Caco-2 (cell line): Measurements from ENCODE around the gene BCAS3. TPM values are rescaled to one million over a fixed set of nuclear protein-coding genes. Genes with fewer than 3 reads are reported as not detected.

Experiments
- BruUV-seq: library from RNA; stranded (reverse); fragments of 400-500 nt; replicated peaks from 2 replicates; lab custom pipeline; 2021; lab: Mats Ljungman, UMichigan
- CTCF ChIA-PET: fragments of 300-600 bp; sonication (Branson Sonifier 250); formaldehyde crosslinking; loops from one replicate; lab custom pipeline; 2022; ENCODE audit warnings: antibody characterized with exemption; lab: Charles Lee
- POLR2A ChIA-PET: fragments of 300-600 bp; sonication (Branson Sonifier 250); formaldehyde crosslinking; loops from one replicate; lab custom pipeline; 2022; ENCODE audit warnings: antibody characterized with exemption; lab: Charles Lee
- DNase-seq, 2 experiments: peaks; one replicate each; pipeline versions ENCODE4 v3.0.0 to v3.0.0-alpha.2; 2020 to 2022
- H3K27me3 ChIP-seq: replicated peaks from 2 replicates; pipeline ENCODE4 v1.6.0; 2011; ENCODE audit warnings: low read length; ENCODE audit not compliant: control insufficient read depth, insufficient read depth
- H3K36me3 ChIP-seq: 2 replicates; pipeline ENCODE4 v1.5.1; 2011; ENCODE audit warnings: low read length; ENCODE audit not compliant: control insufficient read depth, insufficient read depth
- H3K4me1 ChIP-seq: fragments of 250-450 bp; sonication (Bioruptor Pico); 2 replicates; pipeline ENCODE4 v1.5.1; 2020; ENCODE audit warnings: mild to moderate bottlenecking
- H3K4me3 ChIP-seq: 2 replicates; pipeline ENCODE4 v1.5.1; 2011; ENCODE audit warnings: low read depth, mild to moderate bottlenecking, control low read depth, low read length
- H3K9me3 ChIP-seq: fragments of 250-450 bp; sonication (Bioruptor Pico); 2 replicates; pipeline ENCODE4 v1.5.1; 2020; ENCODE audit warnings: mild to moderate bottlenecking, moderate library complexity
- H3K27ac Mint-ChIP-seq: one replicate; pipeline ENCODE4 v1.8.0; 2022; ENCODE audit warnings: mixed read lengths; ENCODE audit not compliant: unreplicated experiment
- H3K27me3 Mint-ChIP-seq: one replicate; pipeline ENCODE4 v1.8.0; 2022; ENCODE audit warnings: mixed read lengths; ENCODE audit not compliant: insufficient read depth, unreplicated experiment
- H3K36me3 Mint-ChIP-seq: one replicate; pipeline ENCODE4 v1.8.0; 2022; ENCODE audit warnings: mild to moderate bottlenecking, mixed read lengths; ENCODE audit not compliant: insufficient read depth, unreplicated experiment
- H3K4me1 Mint-ChIP-seq: one replicate; pipeline ENCODE4 v1.8.0; 2022; ENCODE audit warnings: low read depth, mixed read lengths; ENCODE audit not compliant: unreplicated experiment
- H3K4me3 Mint-ChIP-seq: one replicate; pipeline ENCODE4 v1.8.0; 2022; ENCODE audit warnings: mild to moderate bottlenecking, moderate library complexity, mixed read lengths; ENCODE audit not compliant: unreplicated experiment
- H3K9me3 Mint-ChIP-seq: one replicate; pipeline ENCODE4 v1.8.0; 2022; ENCODE audit warnings: mixed read lengths; ENCODE audit not compliant: unreplicated experiment
- CTCF ChIP-seq, 2 experiments: fragments of 200-600 bp in 1 of 2; IDR thresholded peaks; 1 replicate in 1 of 2; 2 replicates in 1 of 2; pipeline versions ENCODE4 v1.5.1 to v1.8.0; 2011 to 2022; ENCODE audit warnings: antibody characterized with exemption in 1 of 2, control low read depth in 1 of 2, inconsistent platforms in 1 of 2, low read depth in 1 of 2, low read length in 1 of 2, mild to moderate bottlenecking in 1 of 2, moderate library complexity in 1 of 2; ENCODE audit not compliant: insufficient read depth in 1 of 2, severe bottlenecking in 1 of 2, unreplicated experiment in 1 of 2
- intact Hi-C: fragments of 100-400 bp; cut with micrococcal nuclease; formaldehyde crosslinking; loops from one replicate; pipeline ENCODE4 v1.10.0; 2022; ENCODE audit not compliant: unreplicated experiment
- total RNA-seq: library from RNA; stranded (reverse); gene quantifications from 2 replicates; pipeline ENCODE4 v1.2.3, GENCODE V29; 2022

Gene BCAS3
- total RNA-seq, 1 experiment from 2014 or later: 44.1 TPM

- DNase-seq: no peak
- intact Hi-C loops: no loop called here
- no peaks in the 10 kb centered on the region for H3K9me3 Mint-ChIP-seq
- Histone ChIP-seq H3K4me1 (peaks cover 5% of the 10 kb centered on the region; the same call in 1 of the 2 replicates), H3K9me3 (no peaks in the 10 kb centered on the region), H3K36me3 (no peaks in the 10 kb centered on the region), H3K27me3 (no peaks in the 10 kb centered on the region), H3K4me3 (no peak overlapping the region)
- no peak for TF ChIP-seq CTCF (IDR thresholded peaks at IDR 0.05; ENCODE audit: insufficient read depth in 1 of 2, low read depth in 1 of 2, low read length in 1 of 2, severe bottlenecking in 1 of 2, unreplicated experiment in 1 of 2)
- ChIA-PET CTCF (interaction anchor here (0.6 kb wide), 1 partner anchor 604 kb away, joined by 3 read pairs; no protein-coding TSS in a partner anchor), POLR2A (no interaction called here)
- no peaks in the 10 kb centered on the region for H3K36me3 Mint-ChIP-seq
- H3K27me3 Mint-ChIP-seq: no peaks in the 10 kb centered on the region
- H3K27ac Mint-ChIP-seq: no peak overlapping the region
- H3K4me3 Mint-ChIP-seq: no peak overlapping the region
- BruUV-seq: no TSS peak
- H3K4me1 Mint-ChIP-seq: peaks cover 6% of the 10 kb centered on the region
Measured at GRCh38 chr17:61325382-61326073, 647.9 kb downstream of the BCAS3 start.

- ChIA-PET CTCF (no interaction called here), POLR2A (no interaction called here)
- H3K4me1 Mint-ChIP-seq: peaks cover 6% of the 10 kb centered on the region
- no peak overlapping the region for H3K4me3 ChIP-seq
- H3K27me3 ChIP-seq: no peaks in the 10 kb centered on the region
- H3K4me3 Mint-ChIP-seq: no peak overlapping the region
- BruUV-seq: no TSS peak
- H3K9me3 ChIP-seq: no peaks in the 10 kb centered on the region
- intact Hi-C loops: no loop called here
- no peaks in the 10 kb centered on the region for H3K36me3 Mint-ChIP-seq
- H3K27me3 Mint-ChIP-seq: no peaks in the 10 kb centered on the region
- no peak for DNase-seq
- H3K9me3 Mint-ChIP-seq: no peaks in the 10 kb centered on the region
- peaks cover 5% of the 10 kb centered on the region; the same call in 1 of the 2 replicates for H3K4me1 ChIP-seq
- no peak for TF ChIP-seq CTCF (IDR thresholded peaks at IDR 0.05; ENCODE audit: insufficient read depth in 1 of 2, low read depth in 1 of 2, low read length in 1 of 2, severe bottlenecking in 1 of 2, unreplicated experiment in 1 of 2)
- no peaks in the 10 kb centered on the region for H3K36me3 ChIP-seq
- no peak overlapping the region for H3K27ac Mint-ChIP-seq
Measured at GRCh38 chr17:61326330-61326729, 648.7 kb downstream of the BCAS3 start.

- peaks cover 6% of the 10 kb centered on the region for H3K4me1 Mint-ChIP-seq
- DNase-seq: no peak
- no peaks in the 10 kb centered on the region for H3K36me3 ChIP-seq
- no peak overlapping the region for H3K4me3 Mint-ChIP-seq
- peaks cover 5% of the 10 kb centered on the region; the same call in 1 of the 2 replicates for H3K4me1 ChIP-seq
- ChIA-PET POLR2A (no interaction called here), CTCF (no interaction called here)
- BruUV-seq: no TSS peak
- no peak overlapping the region for H3K4me3 ChIP-seq
- no peaks in the 10 kb centered on the region for H3K27me3 ChIP-seq
- no peaks in the 10 kb centered on the region for H3K9me3 Mint-ChIP-seq
- intact Hi-C loops: no loop called here
- H3K9me3 ChIP-seq: no peaks in the 10 kb centered on the region
- H3K27me3 Mint-ChIP-seq: no peaks in the 10 kb centered on the region
- no peaks in the 10 kb centered on the region for H3K36me3 Mint-ChIP-seq
- H3K27ac Mint-ChIP-seq: no peak overlapping the region
- TF ChIP-seq CTCF (IDR thresholded peaks at IDR 0.05; ENCODE audit: insufficient read depth in 1 of 2, low read depth in 1 of 2, low read length in 1 of 2, severe bottlenecking in 1 of 2, unreplicated experiment in 1 of 2): no peak
Measured at GRCh38 chr17:61328351-61328750, 650.7 kb downstream of the BCAS3 start.
